Activated gamma-delta T cell treated with Interleukin-2 at 50 U/mL for 16 hours (primary cell): Measurements from ENCODE around the gene ROS1.

Source experiments
- DNase-seq: peaks from one replicate; pipeline ENCODE4 v3.0.0-alpha.2; 2020

ROS1 gene

DNA sequence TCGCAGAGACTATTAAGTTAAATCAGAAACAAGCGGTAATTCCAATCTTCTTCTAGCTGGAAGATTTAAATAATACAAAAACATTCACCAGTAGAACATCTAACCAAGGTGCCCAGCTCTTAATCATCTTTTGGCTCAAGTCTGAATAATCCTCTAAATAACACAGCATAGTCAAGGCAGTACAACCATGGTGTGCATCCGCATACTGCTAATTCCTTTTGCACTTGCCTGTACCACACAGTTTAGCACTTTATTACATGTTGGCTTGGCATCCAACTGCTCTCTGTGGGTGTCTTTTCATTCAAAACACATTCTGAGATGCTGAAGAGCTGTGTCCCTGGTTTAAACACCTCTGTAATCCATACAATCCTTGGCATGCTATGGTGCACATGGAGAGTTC lies 118.1 kb downstream of the ROS1 start:
- no peak for DNase-seq

DNA sequence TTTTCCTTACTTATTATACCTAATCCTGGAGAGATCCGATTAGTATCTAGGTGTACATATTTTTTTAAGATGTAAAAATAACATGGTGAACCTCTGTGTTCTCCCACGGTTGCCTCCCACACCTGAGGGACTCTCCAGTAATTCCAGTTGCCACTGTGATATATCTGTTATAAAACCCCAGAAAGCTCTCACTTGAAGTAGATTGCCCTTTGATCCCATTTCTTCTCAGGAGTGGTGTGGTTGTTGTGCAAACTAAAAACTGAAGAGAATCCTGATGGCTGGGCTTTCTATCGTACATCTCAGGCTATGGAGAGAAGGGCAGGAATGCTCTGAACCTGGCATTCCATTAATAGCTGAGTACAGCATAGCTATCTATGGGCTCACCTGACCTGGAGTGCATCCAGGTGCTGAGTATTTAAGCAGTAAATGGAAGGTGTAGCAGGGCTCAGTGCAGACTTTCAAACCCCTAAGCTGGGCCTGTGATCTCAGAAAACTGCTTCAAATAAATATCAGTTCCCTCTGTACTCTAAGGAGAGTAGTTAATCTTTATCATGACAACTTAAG lies 119.4 kb downstream of the ROS1 start:
- DNase-seq: no peak

DNA sequence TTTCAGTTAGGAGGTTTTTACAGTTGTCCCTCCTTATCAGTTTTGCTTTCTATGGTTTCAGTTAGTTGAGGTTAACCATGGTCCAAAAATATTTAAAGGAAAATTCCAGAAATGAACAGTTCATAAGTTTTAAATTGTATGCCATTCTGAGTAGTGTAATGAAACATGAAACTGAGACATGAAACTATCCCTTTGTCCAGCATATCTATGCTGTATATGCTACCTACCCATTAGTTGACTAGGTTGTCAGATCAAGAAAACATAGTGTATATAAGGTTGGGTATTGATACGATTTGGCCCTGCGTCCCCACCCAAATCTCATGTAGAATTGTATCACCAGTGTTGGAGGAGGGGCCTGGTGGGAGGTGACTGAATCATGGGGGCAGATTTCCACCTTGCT lies 121.3 kb downstream of the ROS1 start:
- no peak for DNase-seq

DNA sequence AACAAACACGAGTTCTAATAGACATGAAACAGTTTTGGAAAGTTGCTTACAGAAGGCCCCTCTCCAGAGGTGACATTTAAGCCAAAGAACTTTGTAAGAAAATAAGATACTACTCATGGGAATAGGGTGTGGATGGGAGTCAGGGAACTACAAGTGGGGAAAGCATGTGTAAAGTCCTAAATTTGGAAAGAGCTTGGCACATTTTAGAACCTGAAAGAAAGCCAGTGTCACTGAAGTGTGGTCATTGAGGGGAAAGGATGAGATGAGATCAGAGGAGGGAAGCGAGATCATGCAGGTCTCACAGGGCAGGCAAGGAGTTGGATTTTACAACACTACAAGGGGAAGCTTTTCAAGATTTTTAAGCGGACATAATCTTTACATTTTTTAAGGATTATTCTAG lies 122.4 kb downstream of the ROS1 start:
- DNase-seq: no peak

DNA sequence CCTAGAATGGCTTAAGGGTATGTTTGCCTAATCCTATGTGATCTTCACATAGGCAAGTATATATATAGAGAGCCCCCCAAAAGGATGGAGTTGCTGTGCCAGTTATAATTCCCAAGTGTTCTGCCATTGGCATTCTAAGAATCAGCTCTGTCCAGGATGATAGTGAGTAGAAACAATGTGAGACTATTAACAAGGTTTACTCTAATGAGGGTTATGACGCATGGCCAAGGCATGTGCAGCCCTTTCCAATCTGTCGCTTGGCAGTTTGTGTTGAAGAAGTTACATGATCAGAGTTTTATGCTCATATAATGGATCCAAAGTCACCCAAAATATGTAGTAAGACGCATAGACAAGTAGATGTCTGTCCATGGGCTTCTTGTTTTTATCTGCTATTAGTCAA lies 126.8 kb downstream of the ROS1 start:
- DNase-seq: no peak

DNA sequence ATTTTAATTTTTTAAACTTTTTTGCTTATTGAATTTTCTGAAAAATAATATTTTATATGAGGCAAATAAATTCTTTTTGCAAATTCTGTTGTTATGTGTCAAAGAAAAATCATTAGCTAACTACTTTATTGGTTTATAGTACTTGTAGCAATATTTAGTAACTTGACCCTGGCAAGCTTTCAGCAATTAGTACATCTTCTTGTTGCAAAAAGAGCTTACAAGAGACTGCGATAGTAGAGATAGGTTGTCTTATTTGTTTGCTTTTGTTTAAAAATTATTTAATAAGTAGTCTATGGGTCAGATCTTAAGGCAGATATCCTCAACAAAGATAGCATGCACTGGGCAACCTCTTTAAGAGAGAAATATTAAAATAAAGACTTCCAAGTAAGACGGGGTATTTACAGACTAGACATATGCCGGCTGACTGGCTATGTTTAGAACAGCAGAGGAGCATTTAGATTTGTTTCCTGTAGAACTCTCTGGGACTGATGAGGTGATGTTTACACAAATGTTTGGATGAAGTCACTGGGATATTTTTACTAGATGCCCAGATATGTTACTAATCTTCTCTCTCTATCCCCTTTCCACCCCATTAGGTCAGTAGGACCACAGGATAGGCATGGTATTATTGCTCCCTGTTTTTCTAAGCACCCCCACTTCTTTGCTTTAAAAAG lies 135.4 kb downstream of the ROS1 start:
- DNase-seq: no peak

DNA sequence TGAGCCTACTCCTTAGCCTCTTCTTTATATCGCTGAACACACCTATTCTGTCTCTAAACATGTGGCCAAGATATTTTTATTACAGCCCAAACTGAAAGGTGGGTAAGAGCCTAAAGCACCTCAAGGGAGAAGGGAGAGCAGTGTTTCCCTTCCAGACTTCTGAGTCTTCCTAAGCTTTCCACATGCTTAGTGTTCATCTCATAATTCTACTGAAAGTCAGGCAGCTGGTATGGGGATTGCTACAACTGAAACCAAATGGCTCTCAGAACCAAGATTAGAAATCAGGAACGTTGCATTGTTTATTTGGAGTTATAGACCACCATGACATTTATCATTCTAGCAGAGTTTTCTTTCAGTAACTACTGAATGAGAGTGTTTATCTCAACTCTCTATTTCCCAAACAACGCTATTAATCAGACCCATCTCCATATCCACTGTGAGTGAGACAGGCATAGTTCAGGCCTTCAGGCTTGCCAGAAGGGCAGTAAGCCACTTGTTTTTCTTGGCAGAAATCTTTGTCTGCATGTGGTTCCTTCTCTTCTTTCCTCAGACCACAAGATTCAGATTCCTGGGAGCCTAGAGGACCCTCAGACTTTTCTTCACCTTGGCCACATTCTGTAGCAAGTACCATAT lies 137.5 kb downstream of the ROS1 start:
- no peak for DNase-seq

DNA sequence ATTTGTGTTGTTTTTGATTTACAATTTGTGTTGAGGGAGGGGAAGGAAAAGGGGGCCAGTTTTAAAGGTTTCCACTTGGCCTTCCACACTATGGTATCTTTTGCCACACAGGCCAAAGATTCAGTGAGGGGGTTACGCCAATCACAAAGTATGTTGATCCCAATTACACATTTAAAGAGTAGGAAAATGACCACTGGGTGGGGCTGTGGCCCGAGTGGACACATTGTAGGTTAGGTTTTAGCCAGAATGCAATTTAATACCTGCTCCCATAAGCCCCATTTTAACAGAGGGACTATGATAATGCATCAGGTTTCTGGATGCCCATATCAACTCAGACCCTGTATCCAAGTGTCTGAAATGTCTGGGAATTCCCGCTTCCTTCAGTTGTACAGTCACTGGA lies 144.8 kb downstream of the ROS1 start:
- no peak for DNase-seq

DNA sequence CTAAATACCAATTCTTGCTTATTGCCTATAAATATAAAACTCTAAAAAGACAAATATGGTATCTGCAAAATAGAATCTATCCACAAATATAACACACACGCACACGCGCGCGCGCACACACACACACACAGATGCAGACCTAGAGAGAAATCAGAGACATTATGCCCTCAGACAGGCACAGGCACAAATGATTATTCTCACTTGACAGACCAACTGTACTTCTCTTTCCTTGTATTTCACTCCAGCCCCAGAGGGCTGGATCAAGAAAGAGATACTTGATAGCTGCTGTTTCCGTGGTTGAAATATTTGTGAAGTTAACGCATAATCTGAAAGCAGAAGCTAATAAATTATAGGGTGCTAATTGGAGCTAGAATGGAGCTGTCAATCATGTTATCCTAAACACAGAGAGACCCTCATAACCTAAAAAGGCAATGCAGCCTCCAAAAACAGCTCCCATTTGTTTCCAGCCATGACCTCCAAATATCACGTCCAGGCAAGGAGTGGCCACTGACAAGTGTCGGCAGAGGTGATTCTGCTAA lies 148.9 kb downstream of the ROS1 start:
- no peak for DNase-seq

DNA sequence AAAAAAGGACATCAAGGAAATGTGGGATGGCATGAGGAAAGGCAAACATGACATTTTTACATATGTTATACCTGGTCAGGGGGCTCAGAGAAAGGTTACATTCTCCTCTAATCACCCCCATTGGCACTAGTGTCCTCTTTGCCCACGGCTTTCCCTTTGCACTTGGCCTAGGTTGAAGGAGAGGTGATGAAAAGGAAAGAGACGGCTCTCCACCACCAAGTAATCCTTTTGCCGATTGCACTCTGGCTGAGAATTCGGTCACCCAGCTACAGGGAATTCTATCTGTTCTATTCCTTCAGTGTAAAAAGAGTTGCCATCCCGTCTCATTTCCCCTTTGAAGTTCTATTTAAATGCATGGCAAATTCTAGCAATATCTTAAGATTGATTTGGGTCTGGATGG lies 150.0 kb downstream of the ROS1 start:
- DNase-seq: no peak

DNA sequence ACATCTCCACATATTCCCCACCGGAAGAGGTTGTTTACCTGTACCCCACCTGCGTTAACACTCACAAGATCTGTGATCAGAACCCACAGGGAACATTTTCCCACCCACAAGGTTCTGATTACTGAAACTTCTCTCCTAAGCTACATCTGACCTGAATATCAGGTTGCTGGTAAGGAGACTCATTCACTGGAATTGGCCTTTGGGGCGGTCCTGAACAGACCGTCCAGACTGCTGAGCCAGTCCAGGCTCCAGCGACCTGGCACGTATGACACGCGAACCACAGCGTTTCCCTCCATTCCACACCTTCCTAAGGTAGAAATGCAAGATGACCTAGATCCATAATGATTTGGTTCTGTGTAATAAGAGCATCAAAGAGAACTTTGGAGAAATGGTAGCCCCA lies 150.5 kb downstream of the ROS1 start:
- DNase-seq: no peak

DNA sequence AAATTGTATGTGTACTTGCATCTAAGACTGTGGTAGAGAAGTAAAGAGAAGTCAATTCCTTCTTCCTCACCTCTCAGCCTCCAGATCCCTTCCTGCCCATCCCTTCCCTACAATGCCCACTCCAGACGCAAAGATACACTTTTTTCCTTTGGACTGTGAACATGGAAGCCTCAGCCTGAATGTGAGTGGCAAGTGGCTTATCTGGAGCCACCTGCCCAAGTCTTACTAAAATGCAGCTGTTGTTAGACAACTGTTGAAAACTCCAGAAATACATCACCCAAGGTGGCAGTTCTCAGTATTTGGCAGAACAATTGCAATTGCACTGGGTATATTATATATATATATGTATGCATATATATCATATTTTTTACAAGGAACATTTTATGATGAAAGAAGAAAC lies 152.9 kb downstream of the ROS1 start:
- DNase-seq: no peak

DNA sequence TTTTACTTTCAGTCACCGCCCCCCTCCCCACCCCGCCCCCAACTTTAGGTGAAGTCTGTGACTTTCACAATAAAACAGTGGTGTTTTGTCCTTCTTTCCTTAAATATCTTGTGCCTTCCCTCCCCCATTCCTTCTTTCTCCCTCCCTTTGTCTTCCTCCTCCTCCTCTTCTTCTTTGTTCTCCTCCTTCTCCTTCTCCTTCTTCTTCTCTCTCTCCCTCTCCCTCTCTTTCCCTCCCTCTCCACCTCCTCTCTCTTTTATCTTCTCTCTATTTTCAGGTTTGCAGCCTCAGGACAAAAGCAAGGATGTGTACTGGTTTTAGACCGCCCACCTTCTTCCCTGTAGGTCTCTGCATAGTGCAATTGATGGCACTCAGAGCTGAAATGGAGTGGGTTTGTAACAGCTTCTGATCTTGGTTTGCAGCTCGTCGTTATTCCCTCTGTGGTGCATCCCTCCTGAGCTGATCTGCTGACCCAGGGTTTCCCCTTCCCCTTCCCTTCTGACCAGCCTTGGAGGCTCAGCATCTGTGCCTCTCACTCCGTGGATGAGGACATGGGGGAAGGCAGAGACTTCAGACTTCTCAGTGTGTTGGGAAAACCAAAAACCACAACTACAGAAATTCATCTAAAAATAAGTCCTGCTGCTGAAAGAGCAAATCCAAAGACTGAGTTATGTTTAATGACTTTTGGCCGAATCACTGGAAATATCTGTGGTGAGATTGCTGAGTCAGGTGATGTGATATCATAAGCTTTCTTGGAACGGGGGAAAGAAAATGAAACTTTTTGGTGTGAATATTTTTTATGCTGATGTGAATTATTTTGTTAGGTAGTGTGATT lies 153.5 kb downstream of the ROS1 start:
- no peak for DNase-seq

DNA sequence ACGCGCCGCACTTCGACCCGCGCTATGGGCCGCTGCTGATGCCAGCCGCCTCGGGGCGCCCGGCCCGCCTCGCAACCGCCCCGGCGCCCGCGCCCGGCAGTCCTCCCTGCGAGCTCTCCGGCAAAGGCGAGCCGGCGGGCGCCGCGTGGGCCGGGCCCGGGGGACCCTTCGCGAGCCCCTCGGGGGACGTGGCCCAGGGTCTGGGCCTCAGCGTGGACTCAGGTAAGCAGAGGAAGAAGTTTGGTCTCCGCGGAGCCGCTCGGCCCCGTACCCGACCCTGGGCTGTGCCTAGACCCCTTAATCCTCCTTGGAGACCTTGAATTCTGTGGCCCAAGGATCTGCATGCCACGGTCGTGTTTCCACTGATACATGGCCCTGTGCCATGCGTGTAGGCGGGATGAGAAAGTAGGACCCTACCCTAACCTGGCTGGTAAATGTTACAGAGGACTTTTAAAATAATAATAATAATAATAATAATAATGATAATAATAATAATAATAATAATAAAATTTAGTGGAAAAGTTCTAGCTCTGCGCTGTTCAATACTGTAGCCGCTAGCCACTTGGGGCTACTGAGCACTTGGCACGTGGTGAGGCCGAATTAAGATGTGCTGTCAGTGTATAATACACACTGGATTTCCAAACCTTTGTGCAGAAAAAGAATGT lies 154.8 kb downstream of the ROS1 start:
- DNase-seq: no peak

DNA sequence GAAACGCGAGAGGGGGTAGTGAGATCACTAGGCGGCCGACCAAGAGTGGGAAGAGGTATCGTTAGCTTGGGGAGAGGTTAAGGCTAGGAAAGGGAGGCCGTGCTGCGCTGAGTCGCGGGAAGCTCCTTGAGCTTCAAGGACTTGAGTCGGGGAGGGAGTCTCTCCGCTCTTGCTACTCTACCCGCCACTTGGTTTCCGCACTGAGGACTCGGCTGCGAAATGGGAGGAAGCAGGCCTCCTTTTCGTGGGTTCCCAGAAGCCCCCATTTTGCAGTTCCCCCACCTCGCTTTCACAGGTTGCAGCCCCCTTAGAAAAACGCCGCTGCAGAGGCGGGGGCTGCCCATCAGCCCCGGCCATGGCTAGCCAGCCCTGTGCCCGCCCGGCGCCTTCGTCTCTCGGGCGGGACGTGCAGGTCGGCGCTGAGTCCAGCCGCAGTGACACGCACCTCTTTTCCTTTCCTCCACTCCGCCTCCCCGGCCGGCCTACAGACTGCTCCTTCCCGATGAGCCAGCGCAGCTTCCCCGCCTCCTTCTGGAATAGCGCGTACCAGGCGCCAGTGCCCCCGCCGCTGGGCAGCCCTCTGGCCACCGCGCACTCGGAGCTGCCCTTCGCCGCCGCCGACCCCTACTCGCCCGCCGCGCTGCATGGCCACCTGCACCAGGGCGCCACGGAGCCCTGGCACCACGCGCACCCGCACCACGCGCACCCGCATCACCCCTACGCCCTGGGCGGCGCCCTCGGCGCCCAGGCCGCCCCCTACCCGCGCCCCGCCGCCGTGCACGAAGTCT lies 155.5 kb downstream of the ROS1 start:
- no peak for DNase-seq

DNA sequence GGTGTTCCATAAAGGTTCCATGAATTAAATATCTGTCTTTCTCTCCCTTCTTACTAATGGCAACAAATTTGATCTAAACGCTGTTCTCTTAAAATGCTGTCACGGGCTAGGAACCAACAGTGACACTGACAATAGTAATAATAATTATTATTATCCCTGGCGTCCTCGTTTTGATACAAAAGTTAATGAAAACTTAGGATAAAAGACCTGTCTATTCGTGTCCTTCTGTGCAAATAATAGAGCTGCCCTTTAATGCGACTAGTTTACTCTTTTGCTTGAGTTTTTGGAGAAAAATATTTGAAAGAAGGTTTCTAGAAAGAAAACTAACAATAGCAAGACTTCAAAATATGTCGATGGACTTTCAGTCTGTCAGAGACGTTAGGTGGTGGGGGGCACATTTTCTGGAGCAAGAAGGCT lies 156.1 kb downstream of the ROS1 start:
- DNase-seq: no peak

DNA sequence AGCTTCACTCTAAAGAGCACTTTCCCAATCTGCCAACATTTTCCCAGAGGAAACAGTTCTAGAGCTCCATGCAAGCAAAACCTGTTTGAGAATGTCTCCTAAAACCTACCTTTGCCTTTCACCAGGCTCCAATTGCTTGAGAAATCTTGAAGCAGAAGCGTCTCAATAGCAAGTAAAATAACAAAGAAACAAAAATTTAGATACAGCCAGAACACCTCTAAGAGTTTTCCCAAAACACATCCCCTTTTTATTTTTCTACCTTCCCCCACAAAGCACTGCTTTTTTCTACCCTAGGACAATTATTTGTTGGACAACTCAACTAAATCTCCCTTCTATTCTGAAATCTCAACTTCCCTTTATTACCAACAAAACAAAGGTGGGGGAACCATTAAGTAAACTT lies 156.8 kb downstream of the ROS1 start:
- DNase-seq: no peak

DNA sequence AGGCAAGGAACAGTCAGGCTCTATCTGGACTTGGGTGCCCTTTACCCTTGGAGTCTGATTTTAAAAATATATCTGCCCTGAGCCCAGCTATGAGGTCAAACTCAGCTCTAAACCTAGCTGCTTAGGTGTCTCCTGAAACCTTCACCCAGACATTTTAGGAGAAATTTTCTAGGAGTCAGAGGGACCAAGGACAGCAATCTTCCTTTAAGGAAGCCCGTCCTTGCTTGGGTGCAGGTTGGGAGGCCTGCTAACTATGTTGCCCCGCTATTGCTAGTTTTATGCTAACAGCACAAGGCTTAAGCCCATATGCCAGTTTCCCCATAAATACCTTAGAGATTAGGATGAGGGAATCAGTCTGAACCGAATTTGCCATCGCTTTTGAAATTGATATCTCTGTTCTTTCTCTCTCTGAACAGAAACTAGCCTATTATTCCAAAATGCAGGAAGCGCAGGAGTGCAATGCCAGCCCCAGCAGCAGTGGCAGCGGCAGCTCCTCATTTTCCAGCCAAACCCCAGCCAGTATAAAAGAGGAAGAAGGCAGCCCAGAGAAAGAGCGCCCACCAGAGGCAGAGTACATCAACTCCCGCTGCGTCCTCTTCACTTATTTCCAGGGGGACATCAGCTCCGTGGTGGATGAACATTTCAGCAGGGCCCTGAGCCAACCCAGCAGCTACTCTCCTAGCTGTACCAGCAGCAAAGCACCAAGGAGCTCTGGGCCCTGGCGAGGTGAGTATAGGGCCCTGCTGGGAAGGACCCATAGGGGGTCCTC lies 157.8 kb downstream of the ROS1 start:
- DNase-seq: no peak

DNA sequence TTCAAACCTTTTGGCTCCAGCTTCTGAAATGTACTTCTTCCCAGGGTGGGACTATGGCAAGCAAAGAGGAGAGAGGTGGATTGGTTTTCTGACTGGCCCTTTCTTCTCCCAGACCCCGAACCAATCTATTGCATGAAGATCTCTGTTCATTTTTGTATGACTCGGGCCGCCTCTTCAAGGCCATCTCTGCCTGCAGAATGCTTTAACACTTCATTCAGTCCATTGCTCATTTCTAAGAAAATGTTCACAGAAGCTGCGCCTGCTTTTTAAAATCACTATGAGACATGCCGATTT lies 158.7 kb downstream of the ROS1 start:
- DNase-seq: no peak

DNA sequence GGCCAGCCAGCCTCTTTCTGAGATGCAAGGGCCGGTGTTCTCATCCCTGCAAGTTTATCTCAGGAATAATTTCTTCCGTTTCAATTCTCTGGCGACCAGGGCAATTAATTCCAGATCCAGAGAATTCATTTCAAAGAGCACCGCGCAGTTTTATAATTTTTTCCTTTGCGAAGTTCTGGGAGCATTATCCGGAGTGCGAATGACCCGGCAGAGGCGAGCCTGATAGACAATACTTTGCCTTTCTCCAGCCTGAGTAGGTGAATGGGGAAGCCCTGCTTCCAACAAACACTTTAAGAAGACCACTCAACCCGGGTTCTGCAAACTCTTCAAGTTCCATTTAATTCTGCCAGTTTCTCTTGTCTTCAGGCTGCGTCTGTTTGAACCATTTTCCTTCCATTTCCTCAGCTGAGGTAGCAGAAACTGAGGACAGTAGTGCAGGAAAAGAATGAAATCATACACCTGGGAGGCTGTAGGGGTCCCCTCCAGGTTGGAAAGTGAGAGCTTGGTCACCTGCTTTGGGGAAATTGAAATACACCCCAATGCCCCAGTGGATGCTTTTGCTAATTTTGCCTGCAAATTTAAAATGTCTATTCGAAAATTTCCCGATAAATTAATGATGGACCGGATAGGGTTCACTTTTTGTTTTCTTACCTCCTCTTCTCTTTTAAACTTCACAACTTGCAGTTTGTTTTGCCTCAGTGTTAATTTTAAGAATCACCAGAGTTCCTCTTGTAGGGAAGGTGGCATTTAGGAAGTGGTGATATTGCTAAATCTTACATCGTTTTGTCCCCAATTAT lies 159.3 kb downstream of the ROS1 start:
- DNase-seq: no peak
